GM19043 (cell line): ENCODE data around the gene ZSWIM6.
A peak's percentile ranks its signal among the peaks of the same experiment; 100 is the strongest.

Experiments used
- ATAC-seq: cut with Tn5 transposase; IDR thresholded peaks from one replicate; pipeline ENCODE4 v1.9.1; 2021; ENCODE audit warnings: low read depth; ENCODE audit not compliant: unreplicated experiment

The ZSWIM6 gene

GRCh38 chr5:61330845-61331406 is 1.1 kb upstream of the ZSWIM6 start:
- peak; percentile 16 for ATAC-seq

- ATAC-seq, result peak; percentile 0
Observed at GRCh38 chr5:61332358-61332749, 296 bp downstream of the ZSWIM6 start.

- no peak for ATAC-seq
Observed at GRCh38 chr5:61332851-61333320, 828 bp downstream of the ZSWIM6 start.

- ATAC-seq, result no peak
Observed at GRCh38 chr5:61333321-61333953, 1.4 kb downstream of the ZSWIM6 start.

- no peak for ATAC-seq
Observed at GRCh38 chr5:61333954-61334867, 2.2 kb downstream of the ZSWIM6 start.

GRCh38 chr5:61334868-61335615 is 3.0 kb downstream of the ZSWIM6 start:
- no peak for ATAC-seq

- no peak for ATAC-seq
Observed at GRCh38 chr5:61339764-61340163, 7.7 kb downstream of the ZSWIM6 start.

GRCh38 chr5:61340775-61341361 is 8.8 kb downstream of the ZSWIM6 start:
- no peak for ATAC-seq

- ATAC-seq, result no peak
Observed at GRCh38 chr5:61342071-61342501, 10.0 kb downstream of the ZSWIM6 start.

GRCh38 chr5:61344187-61344944 is 12.3 kb downstream of the ZSWIM6 start:
- ATAC-seq, result no peak

- no peak for ATAC-seq
Observed at GRCh38 chr5:61346511-61346910, 14.5 kb downstream of the ZSWIM6 start.

GRCh38 chr5:61347080-61347479 is 15.0 kb downstream of the ZSWIM6 start:
- ATAC-seq, result no peak

- ATAC-seq, result no peak
Observed at GRCh38 chr5:61348447-61348846, 16.4 kb downstream of the ZSWIM6 start.

GRCh38 chr5:61349935-61350334 is 17.9 kb downstream of the ZSWIM6 start:
- ATAC-seq, result no peak

- no peak for ATAC-seq
Observed at GRCh38 chr5:61350535-61350934, 18.5 kb downstream of the ZSWIM6 start.

GRCh38 chr5:61351733-61352132 is 19.7 kb downstream of the ZSWIM6 start:
- ATAC-seq, result no peak

- ATAC-seq, result no peak
Observed at GRCh38 chr5:61352180-61352579, 20.1 kb downstream of the ZSWIM6 start.

- ATAC-seq, result no peak
Observed at GRCh38 chr5:61352612-61353156, 20.6 kb downstream of the ZSWIM6 start.

GRCh38 chr5:61353293-61353692 is 21.2 kb downstream of the ZSWIM6 start:
- no peak for ATAC-seq
